Ascending aorta (tissue), 2 donors: ENCODE data around the gene NHLRC2. TPM values are rescaled to one million over a fixed set of nuclear protein-coding genes. Genes with fewer than 3 reads are reported as not detected.

Source experiments
- DNase-seq, 2 donors: peaks; one replicate each; pipeline ENCODE4 v3.0.0-alpha.2; 2019; ENCODE audit warnings: low spot score in 2 of 2
- H3K27ac ChIP-seq, 2 donors: fragments of 200-600 bp; sonication (generic); one replicate each; pipeline ENCODE4 v1.5.1; 2016 to 2017; ENCODE audit warnings: mild to moderate bottlenecking in 1 of 2
- H3K27me3 ChIP-seq: fragments of 200-600 bp; sonication (generic); one replicate; pipeline ENCODE4 v1.5.1; 2017
- H3K36me3 ChIP-seq, 2 donors: fragments of 200-600 bp; sonication (generic); one replicate each; pipeline ENCODE4 v1.5.1; 2016
- H3K4me1 ChIP-seq, 2 donors: fragments of 200-600 bp; sonication (generic); one replicate each; pipeline ENCODE4 v1.5.1; 2016 to 2017; ENCODE audit warnings: mild to moderate bottlenecking in 1 of 2
- H3K4me3 ChIP-seq, 2 donors: fragments of 200-600 bp; sonication (generic); one replicate each; pipeline ENCODE4 v1.5.1; 2016 to 2017; ENCODE audit warnings: mild to moderate bottlenecking in 1 of 2
- H3K9me3 ChIP-seq, 2 donors: fragments of 200-600 bp; sonication (generic); one replicate each; pipeline ENCODE4 v1.5.1; 2016
- intact Hi-C: fragments of 100-400 bp; cut with DNase I; formaldehyde crosslinking; loops from one replicate; pipeline ENCODE4 v1.15.1; 2023
- total RNA-seq: library from RNA; depleted of rRNA; stranded (reverse); fragments of >200 nt; gene quantifications from one replicate; pipeline ENCODE4 v1.1.0, GENCODE V29; 2016
- TF ChIP-seq, protein P1 (sequence below), 3 experiments: fragments of 200-600 bp in 2 of 3; fragments of 450-650 bp in 1 of 3; sonication (generic) in 2 of 3; IDR thresholded peaks; one replicate each; pipeline ENCODE4 v1.5.1; 2016 to 2019; ENCODE audit warnings: antibody characterized with exemption in 3 of 3, mild to moderate bottlenecking in 1 of 3, moderate library complexity in 1 of 3

The NHLRC2 gene
- total RNA-seq, 1 donor from 2014 or later = 7.1 TPM

DNA sequence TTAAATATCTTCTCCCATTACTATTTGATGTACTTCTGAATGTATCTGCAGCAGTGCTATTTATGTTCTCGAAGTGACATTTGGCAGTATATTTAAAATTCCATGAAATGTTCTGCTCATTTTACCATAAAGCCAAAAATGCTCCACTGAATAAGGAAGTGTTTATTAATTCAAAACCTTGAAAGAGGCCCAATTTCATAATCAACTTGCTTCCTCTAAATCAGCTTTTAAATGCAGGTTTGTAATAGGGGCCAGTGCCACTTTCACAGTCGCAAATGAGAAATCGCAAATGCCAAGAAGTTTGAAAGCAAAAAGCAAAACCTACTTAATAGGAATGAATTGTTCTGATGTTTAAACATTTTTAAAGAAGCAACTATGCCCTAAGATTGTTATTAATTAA, 11.4 kb downstream of the NHLRC2 start:
- Histone ChIP-seq H3K4me1 (no peaks in the 10 kb centered on the region), H3K36me3 (peaks cover 0 to 12% of the 10 kb centered on the region in 2 donors), H3K27me3 (no peaks in the 10 kb centered on the region), H3K27ac (no peak overlapping the region), H3K4me3 (no peak overlapping the region), H3K9me3 (no peaks in the 10 kb centered on the region)
- TF ChIP-seq, protein P1, sequence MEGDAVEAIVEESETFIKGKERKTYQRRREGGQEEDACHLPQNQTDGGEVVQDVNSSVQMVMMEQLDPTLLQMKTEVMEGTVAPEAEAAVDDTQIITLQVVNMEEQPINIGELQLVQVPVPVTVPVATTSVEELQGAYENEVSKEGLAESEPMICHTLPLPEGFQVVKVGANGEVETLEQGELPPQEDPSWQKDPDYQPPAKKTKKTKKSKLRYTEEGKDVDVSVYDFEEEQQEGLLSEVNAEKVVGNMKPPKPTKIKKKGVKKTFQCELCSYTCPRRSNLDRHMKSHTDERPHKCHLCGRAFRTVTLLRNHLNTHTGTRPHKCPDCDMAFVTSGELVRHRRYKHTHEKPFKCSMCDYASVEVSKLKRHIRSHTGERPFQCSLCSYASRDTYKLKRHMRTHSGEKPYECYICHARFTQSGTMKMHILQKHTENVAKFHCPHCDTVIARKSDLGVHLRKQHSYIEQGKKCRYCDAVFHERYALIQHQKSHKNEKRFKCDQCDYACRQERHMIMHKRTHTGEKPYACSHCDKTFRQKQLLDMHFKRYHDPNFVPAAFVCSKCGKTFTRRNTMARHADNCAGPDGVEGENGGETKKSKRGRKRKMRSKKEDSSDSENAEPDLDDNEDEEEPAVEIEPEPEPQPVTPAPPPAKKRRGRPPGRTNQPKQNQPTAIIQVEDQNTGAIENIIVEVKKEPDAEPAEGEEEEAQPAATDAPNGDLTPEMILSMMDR (IDR thresholded peaks at IDR 0.05) = no peak
- DNase-seq = no peak
- intact Hi-C loops = no loop called here

DNA sequence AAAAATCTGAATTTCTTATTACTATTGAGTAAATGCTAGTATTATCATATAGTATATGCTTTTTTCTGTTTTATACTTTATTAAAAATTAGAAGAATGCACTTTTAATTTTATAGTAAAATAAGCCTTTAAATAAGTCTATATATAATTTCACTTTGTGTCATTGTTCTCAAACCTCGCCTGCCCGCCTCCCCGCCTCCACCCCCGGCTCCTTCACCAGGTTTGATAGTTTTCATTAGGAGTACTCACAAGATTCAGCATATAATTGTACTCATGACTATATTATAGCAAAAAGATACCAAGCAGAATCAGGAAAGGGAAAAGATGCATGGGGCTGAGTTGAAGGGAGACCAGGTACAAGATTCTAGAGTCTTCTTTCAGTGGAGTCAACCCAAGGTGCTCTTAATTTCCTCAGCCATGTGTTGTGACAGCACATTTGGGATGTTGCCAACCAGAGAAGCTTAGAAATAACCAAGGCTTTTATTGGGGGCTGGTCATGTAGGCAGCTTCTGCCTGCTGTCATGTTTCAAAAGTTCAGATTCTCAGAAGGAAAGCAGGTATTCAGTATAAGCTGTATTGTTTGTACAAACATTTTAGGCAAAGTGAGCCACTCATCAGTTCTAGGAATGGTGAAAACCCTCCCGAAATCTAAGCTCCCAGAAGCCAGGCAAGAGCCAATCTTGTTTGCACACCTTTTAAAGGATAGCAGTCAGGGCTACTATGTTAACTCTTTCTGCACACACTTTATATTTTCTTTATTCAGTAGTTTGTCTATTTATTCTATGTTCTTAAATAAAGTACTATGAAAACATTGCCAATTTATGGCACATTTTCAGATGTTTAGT, 12.3 kb downstream of the NHLRC2 start:
- Histone ChIP-seq H3K27me3 (no peaks in the 10 kb centered on the region), H3K36me3 (peaks cover 0 to 3% of the 10 kb centered on the region in 2 donors), H3K27ac (no peak overlapping the region), H3K4me3 (no peak overlapping the region), H3K9me3 (peaks cover 0 to 3% of the 10 kb centered on the region in 2 donors), H3K4me1 (no peaks in the 10 kb centered on the region)
- intact Hi-C loops = no loop called here
- TF ChIP-seq, protein P1 (IDR thresholded peaks at IDR 0.05) = no peak
- DNase-seq = no peak

DNA sequence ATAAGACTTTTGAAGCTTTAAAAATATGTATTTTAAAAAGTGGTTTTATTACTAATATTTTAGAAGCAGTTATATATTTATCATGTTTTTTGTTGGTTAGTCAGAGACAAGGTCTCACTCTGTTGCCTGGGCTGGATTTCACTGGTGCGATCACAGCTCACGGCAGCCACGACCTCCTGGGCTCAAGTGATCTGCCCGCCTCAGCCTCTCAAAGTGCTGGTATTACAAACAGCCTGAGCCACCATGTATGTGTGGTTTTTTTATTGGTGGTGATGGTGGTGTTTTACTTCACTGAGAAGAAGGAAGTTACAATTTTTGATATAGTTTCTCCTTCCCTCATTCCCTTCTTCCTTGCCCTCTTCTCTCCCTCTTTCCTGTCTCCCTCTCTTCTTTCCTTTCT, 13.4 kb downstream of the NHLRC2 start:
- Histone ChIP-seq H3K4me1 (no peaks in the 10 kb centered on the region), H3K4me3 (no peak overlapping the region), H3K27me3 (no peaks in the 10 kb centered on the region), H3K9me3 (peaks cover 0 to 14% of the 10 kb centered on the region in 2 donors), H3K36me3 (peaks cover 0 to 5% of the 10 kb centered on the region in 2 donors), H3K27ac (no peak overlapping the region)
- DNase-seq = no peak
- intact Hi-C loops = no loop called here
- TF ChIP-seq, protein P1 (IDR thresholded peaks at IDR 0.05) = no peak

DNA sequence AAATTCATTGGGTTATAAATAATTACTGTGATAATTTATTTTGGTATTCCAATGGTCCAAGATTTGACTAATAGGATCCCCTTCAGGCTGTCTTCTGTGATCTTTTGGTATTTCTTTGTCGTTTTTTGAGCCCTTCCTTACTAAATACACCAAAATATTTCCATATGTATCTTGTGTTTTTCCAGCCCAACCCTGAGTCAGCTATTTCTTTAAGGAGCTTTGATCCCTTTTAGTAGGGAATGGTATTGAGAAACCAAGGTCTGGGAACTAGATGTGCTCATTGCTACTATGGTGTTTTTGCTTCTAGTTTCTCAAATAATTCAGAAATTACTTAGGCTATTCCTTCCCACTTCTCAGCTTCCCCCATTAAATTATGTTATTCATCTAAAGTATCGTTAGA, 15.3 kb downstream of the NHLRC2 start:
- H3K9me3 ChIP-seq = peaks cover 0 to 17% of the 10 kb centered on the region in 2 donors
- H3K36me3 ChIP-seq = peaks cover 0 to 5% of the 10 kb centered on the region in 2 donors
- TF ChIP-seq, protein P1 (IDR thresholded peaks at IDR 0.05) = no peak
- no peaks in the 10 kb centered on the region for H3K27me3 ChIP-seq
- no peak overlapping the region for H3K27ac ChIP-seq
- H3K4me3 ChIP-seq = no peak overlapping the region
- DNase-seq = no peak
- H3K4me1 ChIP-seq = no peaks in the 10 kb centered on the region
- intact Hi-C loops = no loop called here

DNA sequence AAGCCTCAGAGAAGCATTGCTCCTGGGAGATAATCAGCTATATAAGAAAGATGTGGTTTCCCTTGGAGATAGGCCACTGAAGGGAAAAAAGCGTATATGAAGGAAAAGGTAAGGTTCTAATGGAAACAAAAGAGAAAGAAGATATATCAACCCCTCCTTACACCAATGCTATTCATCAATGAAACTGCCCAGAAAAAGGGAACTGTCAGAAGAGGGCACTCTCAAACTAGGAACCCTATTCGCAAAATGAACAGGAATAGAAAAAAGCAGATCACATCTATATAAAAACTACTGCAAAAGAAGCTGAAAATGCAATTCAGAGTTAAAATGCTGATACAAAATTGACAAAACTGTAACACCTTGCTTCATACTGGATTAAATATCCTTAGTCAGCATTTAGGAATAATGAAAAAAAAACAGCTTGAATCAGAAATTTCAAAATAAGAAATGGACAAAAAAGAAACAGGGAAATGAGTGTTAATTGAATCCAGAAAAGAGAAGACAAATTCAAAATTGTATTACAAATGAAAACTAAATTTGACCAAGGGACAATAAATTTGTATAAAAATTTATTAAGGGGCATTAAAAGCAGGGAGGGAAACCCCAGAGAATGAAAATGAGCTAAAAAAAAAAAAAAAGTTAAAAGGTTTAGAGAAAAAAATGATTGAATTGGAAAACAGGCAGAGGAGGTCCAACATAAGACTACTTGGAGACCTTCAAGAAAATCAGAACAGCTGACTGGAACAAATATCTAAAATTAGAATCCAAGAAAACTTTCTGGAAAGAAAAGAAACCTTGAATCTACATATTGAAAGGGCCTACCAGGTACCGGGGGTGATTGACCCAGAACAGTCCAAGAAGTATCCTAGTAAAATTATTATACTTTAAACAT, 17.9 kb downstream of the NHLRC2 start:
- H3K4me1 ChIP-seq = no peaks in the 10 kb centered on the region
- no peak for DNase-seq
- TF ChIP-seq, protein P1 (IDR thresholded peaks at IDR 0.05) = no peak
- H3K36me3 ChIP-seq = peaks cover 1 to 5% of the 10 kb centered on the region in 2 donors
- no peaks in the 10 kb centered on the region for H3K27me3 ChIP-seq
- peaks cover 0 to 17% of the 10 kb centered on the region in 2 donors for H3K9me3 ChIP-seq
- intact Hi-C loops = no loop called here
- H3K27ac ChIP-seq = no peak overlapping the region
- no peak overlapping the region for H3K4me3 ChIP-seq
